Measurements from ENCODE around the gene PPP1R15B. TPM values are rescaled to one million over a fixed set of nuclear protein-coding genes. Genes with fewer than 3 reads are reported as not detected.

Gene PPP1R15B
- total RNA-seq, 2 donors from 2014 or later, result 50.8 to 79.6 TPM

- no peak overlapping the region for H3K9ac ChIP-seq (ENCODE audit: low read depth in 2 of 2, low read length in 2 of 2)
- H3K4me3 ChIP-seq, result no peak overlapping the region
- intact Hi-C loops (cut with DNase I), result no loop called here
- no peaks in the 10 kb centered on the region for H3K9me3 ChIP-seq
- no peak overlapping the region for H3K27ac ChIP-seq
- peaks cover 11% of the 10 kb centered on the region for H3K36me3 ChIP-seq
- no peak for DNase-seq
- TF ChIP-seq, protein P1, sequence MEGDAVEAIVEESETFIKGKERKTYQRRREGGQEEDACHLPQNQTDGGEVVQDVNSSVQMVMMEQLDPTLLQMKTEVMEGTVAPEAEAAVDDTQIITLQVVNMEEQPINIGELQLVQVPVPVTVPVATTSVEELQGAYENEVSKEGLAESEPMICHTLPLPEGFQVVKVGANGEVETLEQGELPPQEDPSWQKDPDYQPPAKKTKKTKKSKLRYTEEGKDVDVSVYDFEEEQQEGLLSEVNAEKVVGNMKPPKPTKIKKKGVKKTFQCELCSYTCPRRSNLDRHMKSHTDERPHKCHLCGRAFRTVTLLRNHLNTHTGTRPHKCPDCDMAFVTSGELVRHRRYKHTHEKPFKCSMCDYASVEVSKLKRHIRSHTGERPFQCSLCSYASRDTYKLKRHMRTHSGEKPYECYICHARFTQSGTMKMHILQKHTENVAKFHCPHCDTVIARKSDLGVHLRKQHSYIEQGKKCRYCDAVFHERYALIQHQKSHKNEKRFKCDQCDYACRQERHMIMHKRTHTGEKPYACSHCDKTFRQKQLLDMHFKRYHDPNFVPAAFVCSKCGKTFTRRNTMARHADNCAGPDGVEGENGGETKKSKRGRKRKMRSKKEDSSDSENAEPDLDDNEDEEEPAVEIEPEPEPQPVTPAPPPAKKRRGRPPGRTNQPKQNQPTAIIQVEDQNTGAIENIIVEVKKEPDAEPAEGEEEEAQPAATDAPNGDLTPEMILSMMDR (IDR thresholded peaks at IDR 0.05), result no peak
- H3K4me1 ChIP-seq, result peaks cover 6% of the 10 kb centered on the region
- H3K27me3 ChIP-seq, result no peaks in the 10 kb centered on the region
These were observed 31.6 kb upstream of the PPP1R15B start for GRCh38 chr1:204443260-204443619.

- no peaks in the 10 kb centered on the region for H3K9me3 ChIP-seq
- H3K4me3 ChIP-seq, result no peak overlapping the region
- TF ChIP-seq, protein P1 (IDR thresholded peaks at IDR 0.05), result no peak
- peaks cover 6% of the 10 kb centered on the region for H3K4me1 ChIP-seq
- no peak overlapping the region for H3K27ac ChIP-seq
- peaks cover 11% of the 10 kb centered on the region for H3K36me3 ChIP-seq
- H3K9ac ChIP-seq (ENCODE audit: low read depth in 2 of 2, low read length in 2 of 2), result no peak overlapping the region
- DNase-seq, result no peak
- no peaks in the 10 kb centered on the region for H3K27me3 ChIP-seq
- intact Hi-C loops (cut with DNase I), result no loop called here
These were observed 31.0 kb upstream of the PPP1R15B start for GRCh38 chr1:204442376-204443259.

GRCh38 chr1:204441558-204441957 lies 29.9 kb upstream of the PPP1R15B start:
- Histone ChIP-seq H3K9me3 (no peaks in the 10 kb centered on the region), H3K9ac (ENCODE audit: low read depth in 2 of 2, low read length in 2 of 2) (no peak overlapping the region), H3K4me3 (no peak overlapping the region), H3K27me3 (no peaks in the 10 kb centered on the region), H3K36me3 (peaks cover 12% of the 10 kb centered on the region), H3K27ac (no peak overlapping the region), H3K4me1 (peaks cover 6% of the 10 kb centered on the region)
- TF ChIP-seq, protein P1 (IDR thresholded peaks at IDR 0.05), result no peak
- DNase-seq, result no peak
- intact Hi-C loops (cut with DNase I), result no loop called here

GRCh38 chr1:204439621-204440375 lies 28.2 kb upstream of the PPP1R15B start:
- Histone ChIP-seq H3K27me3 (no peaks in the 10 kb centered on the region), H3K36me3 (peaks cover 18% of the 10 kb centered on the region), H3K4me1 (no peaks in the 10 kb centered on the region), H3K9ac (ENCODE audit: low read depth in 2 of 2, low read length in 2 of 2) (no peak overlapping the region), H3K4me3 (no peak overlapping the region), H3K27ac (no peak overlapping the region), H3K9me3 (no peaks in the 10 kb centered on the region)
- DNase-seq, result no peak
- TF ChIP-seq, protein P1 (IDR thresholded peaks at IDR 0.05), result no peak
- intact Hi-C loops (cut with DNase I), result no loop called here

- Histone ChIP-seq H3K4me3 (no peak overlapping the region), H3K36me3 (peaks cover 13% of the 10 kb centered on the region), H3K27me3 (no peaks in the 10 kb centered on the region), H3K9me3 (no peaks in the 10 kb centered on the region), H3K4me1 (no peaks in the 10 kb centered on the region), H3K27ac (no peak overlapping the region), H3K9ac (ENCODE audit: low read depth in 2 of 2, low read length in 2 of 2) (no peak overlapping the region)
- TF ChIP-seq, protein P1 (IDR thresholded peaks at IDR 0.05), result no peak
- intact Hi-C loops (cut with DNase I), result no loop called here
- DNase-seq, result no peak
These were observed 27.0 kb upstream of the PPP1R15B start for GRCh38 chr1:204438628-204439027.

Data from colonic mucosa (tissue), 4 donors.